Measurements from ENCODE around the gene SNX33. TPM values are rescaled to one million over a fixed set of nuclear protein-coding genes. Genes with fewer than 3 reads are reported as not detected.
"Not testable (repeated sequence)": the region's sequence is repeated elsewhere in the genome, so short reads cannot be mapped to it uniquely, and the experiment has no call there.

SNX33 gene
- total RNA-seq, 2 donors from 2014 or later, result 2.6 to 12.1 TPM

DNA sequence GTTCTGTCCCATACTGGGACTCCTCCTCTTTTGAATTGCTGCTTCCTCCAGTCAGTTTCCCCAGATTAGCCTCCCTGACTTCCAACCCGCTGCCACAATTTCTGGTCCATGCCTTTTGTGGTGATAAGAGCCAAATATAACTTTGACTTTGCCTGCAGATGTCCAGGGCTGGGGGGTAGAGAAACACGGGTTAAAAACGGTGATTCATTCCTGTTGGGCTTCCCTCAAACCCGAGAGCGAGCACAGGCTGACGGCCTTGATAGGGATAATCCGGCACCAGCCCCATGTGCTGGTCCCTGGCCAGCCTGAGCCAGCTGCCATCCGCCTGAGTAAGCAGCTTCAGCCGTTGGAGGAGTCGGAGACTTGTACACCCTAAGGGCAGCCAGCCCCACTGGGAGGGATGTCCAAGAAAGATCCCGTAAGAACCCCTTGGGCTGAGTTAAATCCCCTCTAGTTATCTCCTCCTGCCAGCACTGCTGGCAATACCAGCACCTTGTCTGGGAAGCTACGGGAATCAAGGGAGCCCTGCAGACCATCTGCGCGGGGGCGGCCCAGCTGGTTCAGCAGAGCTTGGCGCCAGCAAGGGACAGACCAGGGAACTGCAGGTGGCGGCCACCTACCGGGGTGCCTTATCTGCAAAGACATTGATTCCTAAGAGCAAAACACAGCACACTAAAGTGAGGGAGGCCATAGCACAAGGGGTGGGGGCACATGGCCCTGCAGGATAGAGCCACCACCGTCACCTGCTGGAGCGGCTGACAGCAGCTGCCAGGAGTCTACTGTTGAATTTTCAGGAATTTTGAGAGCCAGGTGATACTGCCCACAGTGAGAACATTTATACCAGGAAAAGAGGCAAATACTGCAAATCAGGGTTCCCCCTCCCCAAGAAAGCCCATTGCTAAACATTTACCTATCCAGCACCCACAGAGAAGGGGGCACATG lies 46.8 kb downstream of the SNX33 start:
- no peak for ATAC-seq (replicated peaks)
- Mint-ChIP-seq H3K4me1 (peaks cover 4% of the 10 kb centered on the region), H3K4me3 (no peak overlapping the region), H3K9me3 (no peaks in the 10 kb centered on the region), H3K36me3 (ENCODE audit: low read depth) (no peaks in the 10 kb centered on the region), H3K27me3 (peaks cover 19% of the 10 kb centered on the region), H3K27ac (peak overlapping the region; percentile 56)

DNA sequence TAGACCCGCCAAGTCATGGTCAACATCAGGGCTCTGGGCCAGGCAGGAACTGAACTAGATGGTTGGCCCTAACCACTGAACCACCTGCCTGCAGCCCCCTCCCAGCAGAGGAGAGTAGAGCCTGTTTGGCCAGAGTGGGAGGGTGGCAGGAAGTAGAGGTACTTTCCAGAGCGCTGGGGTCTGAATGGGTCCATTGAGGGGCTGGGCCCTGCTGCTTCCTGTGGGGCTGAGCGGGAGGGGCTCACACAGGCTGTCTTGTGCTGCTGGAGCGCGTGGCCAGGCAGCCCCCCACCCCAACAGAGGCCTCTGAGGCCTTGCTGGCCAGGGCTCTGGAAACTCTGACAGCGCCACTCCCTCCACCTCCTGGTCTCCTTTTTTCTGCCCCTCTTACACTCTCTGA lies 47.5 kb downstream of the SNX33 start:
- Mint-ChIP-seq H3K9me3 (no peaks in the 10 kb centered on the region), H3K36me3 (ENCODE audit: low read depth) (no peaks in the 10 kb centered on the region), H3K27ac (peak overlapping the region; percentile 56), H3K27me3 (peaks cover 19% of the 10 kb centered on the region), H3K4me1 (peaks cover 4% of the 10 kb centered on the region), H3K4me3 (no peak overlapping the region)
- ATAC-seq (replicated peaks), result no peak

DNA sequence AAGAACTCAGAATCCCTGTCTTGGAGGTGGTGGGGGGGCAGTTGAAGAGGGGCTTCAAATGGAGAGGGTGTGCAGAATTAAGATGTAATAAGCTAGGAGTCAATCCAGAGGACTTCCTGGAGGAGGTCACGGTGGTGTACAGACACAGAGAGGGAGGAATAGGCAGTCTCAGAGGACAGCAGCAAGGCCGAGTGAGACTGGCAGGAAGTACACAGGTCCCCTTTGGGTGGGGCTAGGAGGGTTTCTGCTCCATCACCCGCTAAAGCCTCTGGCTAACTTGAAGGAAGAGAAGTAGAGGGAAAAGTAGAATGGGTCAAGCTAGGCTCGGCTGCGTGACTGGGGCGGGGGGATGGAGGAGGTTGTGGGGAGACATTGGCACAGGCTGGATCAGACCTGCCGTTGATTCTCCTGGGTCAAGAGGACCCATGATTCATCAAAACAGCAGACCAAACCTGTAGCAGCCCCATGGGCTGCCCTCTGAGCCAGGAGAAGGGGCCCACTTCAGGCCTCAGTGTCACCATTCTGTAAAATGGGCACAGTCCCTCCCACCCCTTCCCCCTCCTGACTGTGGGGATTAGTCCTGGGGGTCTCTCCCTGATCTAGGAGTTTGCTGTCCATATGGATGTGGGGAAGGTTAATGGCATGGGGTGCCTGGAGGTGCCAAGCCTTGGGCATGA lies 48.1 kb downstream of the SNX33 start:
- Mint-ChIP-seq H3K36me3 (ENCODE audit: low read depth) (no peaks in the 10 kb centered on the region), H3K27me3 (peaks cover 19% of the 10 kb centered on the region), H3K27ac (peak overlapping the region; percentile 56), H3K4me3 (no peak overlapping the region), H3K9me3 (no peaks in the 10 kb centered on the region), H3K4me1 (peaks cover 4% of the 10 kb centered on the region)
- ATAC-seq (replicated peaks), result no peak

DNA sequence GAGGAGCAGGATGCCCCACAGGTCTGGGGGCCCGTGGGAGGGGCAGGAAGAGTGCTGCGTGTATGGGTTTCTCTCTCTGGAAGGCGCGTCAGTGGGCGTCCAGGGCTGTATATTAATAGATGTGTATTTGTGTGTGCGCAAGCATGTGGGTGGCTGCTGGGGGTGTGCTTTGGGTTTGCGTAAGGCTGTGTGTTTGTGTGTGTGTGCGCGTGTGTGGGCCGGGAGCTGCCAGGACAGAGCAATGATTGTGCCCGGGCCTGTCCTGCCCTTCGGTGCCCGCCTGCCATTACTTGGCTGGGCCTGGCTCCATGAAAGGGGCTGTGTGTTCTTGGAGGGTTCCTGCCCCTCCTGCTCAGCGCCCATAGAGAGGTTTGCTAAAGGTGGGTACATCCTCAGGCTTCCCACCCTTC lies 48.6 kb downstream of the SNX33 start:
- H3K36me3 Mint-ChIP-seq (ENCODE audit: low read depth), result no peaks in the 10 kb centered on the region
- ATAC-seq (replicated peaks), result peak; percentile 12
- no peaks in the 10 kb centered on the region for H3K9me3 Mint-ChIP-seq
- peak overlapping the region; percentile 56 for H3K27ac Mint-ChIP-seq
- H3K27me3 Mint-ChIP-seq, result peaks cover 19% of the 10 kb centered on the region
- H3K4me3 Mint-ChIP-seq, result no peak overlapping the region
- peaks cover 4% of the 10 kb centered on the region for H3K4me1 Mint-ChIP-seq

DNA sequence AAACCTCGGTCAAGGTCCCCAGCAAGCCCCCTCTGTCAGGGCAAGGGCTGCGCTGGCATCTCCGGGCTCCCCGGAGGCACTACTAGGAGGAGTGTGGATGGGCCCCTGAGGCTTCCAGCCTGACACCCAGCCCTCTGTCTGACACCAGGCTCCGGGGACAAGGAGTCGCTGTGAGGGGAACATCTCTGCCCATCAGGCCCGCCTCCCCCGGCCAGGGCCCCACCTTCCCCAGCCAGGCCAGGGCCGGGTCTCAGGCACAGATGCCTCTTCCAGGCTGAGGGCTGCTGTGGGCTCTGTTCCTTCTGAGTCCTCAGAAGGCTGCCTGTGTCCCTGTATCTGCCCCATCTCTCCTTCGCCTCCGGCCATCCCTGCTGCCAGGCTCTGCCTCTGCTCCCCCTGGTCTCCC lies 49.1 kb downstream of the SNX33 start:
- Mint-ChIP-seq H3K27me3 (peaks cover 19% of the 10 kb centered on the region), H3K27ac (no peak overlapping the region), H3K4me3 (no peak overlapping the region), H3K4me1 (peaks cover 4% of the 10 kb centered on the region), H3K9me3 (no peaks in the 10 kb centered on the region), H3K36me3 (ENCODE audit: low read depth) (no peaks in the 10 kb centered on the region)
- no peak for ATAC-seq (replicated peaks)

DNA sequence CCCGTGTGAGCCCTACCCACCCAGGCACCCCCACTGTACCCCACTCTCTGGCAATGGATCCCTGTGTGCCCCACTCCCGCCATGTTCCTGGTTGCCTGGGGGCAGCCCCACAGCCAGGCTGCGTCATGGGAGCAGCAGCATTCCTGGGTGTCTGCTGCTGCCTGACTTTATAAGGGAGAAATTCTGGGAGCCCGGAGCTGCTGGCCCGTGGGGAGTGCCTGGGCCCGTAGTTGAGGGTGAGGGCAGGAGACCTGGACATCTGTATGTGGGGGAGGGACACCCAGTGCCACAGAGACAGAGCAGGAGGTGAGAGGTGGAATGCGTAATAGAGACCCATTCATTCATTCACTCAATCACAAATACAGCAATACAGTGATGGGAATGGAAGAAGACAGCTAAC lies 49.8 kb downstream of the SNX33 start:
- H3K27me3 Mint-ChIP-seq, result peaks cover 14% of the 10 kb centered on the region
- no peaks in the 10 kb centered on the region for H3K9me3 Mint-ChIP-seq
- no peak for ATAC-seq (replicated peaks)
- H3K4me1 Mint-ChIP-seq, result peaks cover 4% of the 10 kb centered on the region
- H3K27ac Mint-ChIP-seq, result no peak overlapping the region
- H3K4me3 Mint-ChIP-seq, result no peak overlapping the region
- no peaks in the 10 kb centered on the region for H3K36me3 Mint-ChIP-seq (ENCODE audit: low read depth)

DNA sequence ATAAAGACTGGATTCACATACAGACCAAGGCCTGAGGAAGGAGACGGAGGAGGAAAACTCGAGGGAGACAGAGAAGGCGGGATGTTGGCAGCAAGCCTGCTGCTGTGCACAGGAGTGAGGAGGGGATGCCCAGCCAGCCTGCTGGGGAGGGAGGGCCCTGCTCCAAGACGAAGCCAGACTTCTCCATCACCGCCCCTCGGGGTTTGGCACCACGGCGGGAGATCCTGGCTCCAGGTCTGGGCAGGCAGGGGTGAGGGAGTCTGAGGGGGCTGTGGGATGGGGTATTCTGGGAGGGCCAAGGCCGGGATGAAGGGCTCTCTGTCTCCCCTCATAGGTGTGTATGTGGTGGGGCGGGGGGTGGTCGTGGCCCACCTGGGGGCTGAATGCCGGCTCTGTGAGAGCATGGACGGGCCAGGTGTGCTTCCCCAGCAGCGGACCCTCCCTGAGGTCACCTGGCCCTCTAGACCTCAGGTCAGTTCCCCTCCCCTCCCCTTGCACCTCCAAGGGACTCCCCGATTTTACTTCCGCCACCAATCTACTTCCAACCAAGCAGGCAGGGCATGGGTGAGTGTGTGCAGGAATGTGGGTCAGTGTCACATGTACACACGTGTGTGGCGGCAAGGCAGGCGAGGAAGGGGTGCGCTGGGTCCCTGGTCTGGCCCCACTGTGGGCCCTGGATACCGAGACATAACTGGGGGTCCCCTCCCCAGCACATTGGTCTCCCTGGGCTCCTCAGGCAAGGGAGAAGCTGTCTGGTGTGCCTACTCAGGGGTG lies 50.4 kb downstream of the SNX33 start:
- peaks cover 13% of the 10 kb centered on the region for H3K27me3 Mint-ChIP-seq
- not testable (repeated sequence) for H3K9me3 Mint-ChIP-seq; H3K27ac Mint-ChIP-seq; ATAC-seq (replicated peaks); H3K4me3 Mint-ChIP-seq; H3K4me1 Mint-ChIP-seq; H3K36me3 Mint-ChIP-seq (ENCODE audit: low read depth)

DNA sequence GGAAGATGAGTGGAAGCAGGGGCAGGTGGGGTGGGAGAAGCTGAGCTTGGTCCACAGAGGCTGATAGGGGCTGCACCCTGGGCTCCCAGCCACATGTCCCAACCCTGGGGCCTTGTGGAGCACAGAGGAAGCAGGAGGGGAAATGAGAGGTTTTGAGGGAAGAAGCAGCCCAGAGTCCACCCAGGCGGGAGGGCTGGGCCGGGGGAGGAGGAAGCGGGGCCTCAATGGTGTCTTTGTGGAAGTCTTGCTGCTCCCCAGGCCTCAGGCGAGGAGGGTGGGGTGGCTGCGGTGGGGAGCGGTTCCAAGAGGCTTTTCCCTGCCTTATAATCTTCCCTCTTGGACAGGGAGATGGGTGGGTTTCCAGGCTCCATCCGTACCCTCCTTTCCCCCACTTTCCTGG lies 51.8 kb downstream of the SNX33 start:
- not testable (repeated sequence) for H3K9me3 Mint-ChIP-seq; H3K4me3 Mint-ChIP-seq; H3K36me3 Mint-ChIP-seq (ENCODE audit: low read depth); H3K4me1 Mint-ChIP-seq; H3K27ac Mint-ChIP-seq; ATAC-seq (replicated peaks)
- peaks cover 13% of the 10 kb centered on the region for H3K27me3 Mint-ChIP-seq

DNA sequence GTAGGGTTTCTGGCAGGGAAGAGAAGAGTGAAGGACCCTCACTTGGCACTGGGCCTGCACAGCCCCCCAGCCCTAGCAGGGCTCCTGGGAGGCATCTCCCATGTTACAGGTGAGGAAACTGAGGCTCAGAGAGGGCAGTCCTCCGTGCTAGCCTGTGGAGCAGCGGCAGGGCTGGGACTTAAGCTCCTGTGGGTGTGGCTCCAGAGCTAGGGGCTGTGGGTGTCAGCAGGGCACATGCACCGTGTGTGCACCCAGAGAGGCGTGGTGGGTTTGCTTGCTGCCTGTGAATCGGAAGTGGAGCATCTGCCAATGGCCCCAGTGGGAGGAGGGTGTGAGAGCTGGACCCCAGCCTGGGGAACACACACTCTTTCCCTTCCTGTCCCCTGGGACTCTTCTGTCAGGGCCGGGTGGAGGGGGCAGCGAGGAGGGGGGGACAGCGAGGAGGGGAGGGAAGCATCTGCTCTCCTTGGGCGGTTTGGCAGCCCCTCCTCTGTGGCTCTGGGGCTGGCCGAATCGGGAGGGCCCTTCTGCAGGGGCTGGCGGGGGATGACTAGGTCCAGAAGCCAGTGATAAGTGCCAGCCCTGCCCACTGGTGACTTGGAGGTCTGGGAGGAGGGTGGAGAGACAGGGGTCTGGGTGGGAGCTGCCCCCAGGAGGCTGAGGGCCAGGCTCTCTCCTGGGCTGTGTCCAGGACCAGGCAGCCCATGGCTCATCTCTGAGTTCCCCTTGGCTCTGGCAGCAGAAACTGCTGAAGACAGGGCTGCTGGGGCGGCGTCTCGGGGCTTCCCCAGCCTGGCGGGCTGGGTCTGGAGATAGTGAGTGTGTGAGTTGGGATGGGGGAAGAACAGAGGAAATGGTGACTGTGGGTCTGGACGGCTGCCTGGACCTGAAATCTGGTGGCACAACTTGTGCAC lies 52.5 kb downstream of the SNX33 start:
- ATAC-seq (replicated peaks), result peak; percentile 66
- not testable (repeated sequence) for H3K27ac Mint-ChIP-seq; H3K4me3 Mint-ChIP-seq; H3K27me3 Mint-ChIP-seq; H3K36me3 Mint-ChIP-seq (ENCODE audit: low read depth); H3K9me3 Mint-ChIP-seq; H3K4me1 Mint-ChIP-seq

DNA sequence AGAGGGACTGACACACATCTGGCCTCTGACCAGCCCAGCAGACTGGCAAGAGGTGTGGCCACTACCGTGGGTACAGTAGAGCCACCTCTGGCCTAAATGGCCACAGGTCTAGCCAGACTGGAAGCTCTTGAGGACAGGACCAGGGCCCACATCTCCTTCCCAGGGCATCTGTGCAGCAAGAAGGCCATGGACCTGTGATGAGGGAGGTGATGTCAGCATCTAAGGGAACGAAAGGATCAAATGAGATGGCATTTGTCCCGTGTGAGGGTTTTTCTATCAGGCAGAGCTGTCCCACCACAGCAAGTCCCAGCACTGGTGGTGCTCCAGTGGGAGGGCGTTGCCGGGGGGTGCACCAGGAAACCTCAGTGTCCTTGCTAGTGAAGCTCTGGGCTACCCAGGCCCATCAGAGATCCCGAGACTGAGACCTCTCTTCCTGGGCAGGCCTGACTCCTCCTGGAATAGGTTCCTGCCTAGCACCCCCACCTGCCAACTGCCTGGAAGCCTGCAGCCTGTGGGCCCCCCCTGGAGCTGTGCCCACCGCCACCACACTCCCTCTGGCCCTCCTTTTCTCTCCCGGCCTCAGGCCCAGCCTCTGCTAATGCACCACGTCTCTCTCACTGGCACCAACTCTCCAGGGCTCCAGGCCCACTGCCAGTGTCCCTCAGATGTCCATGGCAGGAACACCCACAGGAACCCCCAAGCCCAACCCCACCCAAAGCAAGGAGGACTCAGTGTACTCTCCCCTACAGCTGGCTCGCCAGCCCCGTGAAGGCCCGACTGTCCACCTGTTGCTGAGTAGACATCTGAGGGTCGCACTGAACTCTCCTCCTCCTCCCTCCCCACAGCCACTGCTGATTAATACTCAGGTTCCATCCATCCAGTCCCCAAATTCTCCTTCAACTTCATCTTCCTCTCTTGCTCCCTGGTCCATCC lies 53.6 kb downstream of the SNX33 start:
- H3K4me1 Mint-ChIP-seq; H3K36me3 Mint-ChIP-seq (ENCODE audit: low read depth); H3K4me3 Mint-ChIP-seq; H3K9me3 Mint-ChIP-seq; ATAC-seq (replicated peaks); H3K27me3 Mint-ChIP-seq: not testable (repeated sequence)
- peak overlapping the region; percentile 25 for H3K27ac Mint-ChIP-seq

DNA sequence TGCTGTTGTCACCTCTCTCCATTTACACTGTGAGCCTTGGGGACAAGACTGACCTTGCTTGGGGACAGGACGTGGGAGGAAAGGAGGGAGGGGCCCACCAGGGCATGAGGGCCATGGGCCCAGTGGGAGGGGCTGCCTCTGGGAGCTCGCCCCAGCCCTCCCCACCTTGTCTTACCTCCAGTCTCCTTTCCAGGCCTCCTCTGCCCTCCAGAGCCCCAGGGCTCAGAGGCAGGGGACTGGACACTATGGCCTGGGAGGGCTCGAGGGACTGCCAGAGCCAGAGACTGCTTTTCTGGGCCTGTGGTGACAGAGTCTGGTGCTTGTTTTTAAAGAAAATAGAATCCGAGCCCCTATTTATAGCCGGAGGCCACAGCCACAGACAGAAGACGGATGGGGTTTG lies 54.7 kb downstream of the SNX33 start:
- Mint-ChIP-seq H3K4me1 (no peaks in the 10 kb centered on the region), H3K9me3 (no peaks in the 10 kb centered on the region), H3K36me3 (ENCODE audit: low read depth) (no peaks in the 10 kb centered on the region), H3K27ac (peak overlapping the region; percentile 25), H3K4me3 (no peak overlapping the region), H3K27me3 (peaks cover 4% of the 10 kb centered on the region)
- ATAC-seq (replicated peaks), result no peak

DNA sequence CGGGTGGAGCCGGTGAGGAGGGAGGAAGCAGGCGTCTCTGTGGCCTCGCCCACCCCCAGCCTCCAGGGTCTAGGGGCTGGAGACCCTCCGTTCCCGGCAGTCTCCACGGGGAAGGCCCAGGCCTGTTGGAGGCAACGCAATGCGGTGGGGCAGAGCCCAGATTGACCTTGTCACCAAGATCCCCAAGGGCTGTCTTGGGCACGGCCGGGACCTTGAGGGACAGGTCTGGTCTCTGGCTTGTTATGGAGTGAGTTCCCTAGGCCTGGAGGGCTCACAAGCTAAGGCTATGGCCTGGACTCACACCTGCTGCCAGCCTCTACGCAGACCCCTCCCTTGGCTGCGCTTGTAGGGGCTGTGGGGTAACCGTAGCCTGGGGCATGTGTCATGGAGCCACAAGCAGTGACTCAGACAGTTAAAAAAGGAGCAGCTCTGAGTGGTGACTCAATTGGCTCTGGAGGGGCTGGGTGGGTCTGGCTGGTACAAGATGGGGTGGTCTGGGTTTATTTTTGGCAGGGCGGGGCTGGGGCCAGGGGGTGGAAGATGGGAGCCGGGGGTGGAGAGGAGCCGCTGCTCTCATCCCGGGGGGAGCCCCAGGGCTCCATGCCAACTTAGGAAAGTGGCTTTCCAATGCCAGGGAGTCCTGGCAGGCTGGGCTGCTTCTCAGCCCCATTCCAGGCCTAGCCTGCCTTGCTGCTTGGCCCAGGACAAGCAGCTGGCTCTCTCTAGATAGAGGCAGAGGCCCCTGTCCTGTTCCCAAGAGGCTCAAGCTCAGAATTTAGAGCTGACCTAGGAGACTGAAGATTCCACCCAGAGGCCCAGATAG lies 55.9 kb downstream of the SNX33 start:
- peak; percentile 47 for ATAC-seq (replicated peaks)
- H3K4me1 Mint-ChIP-seq; H3K27ac Mint-ChIP-seq; H3K27me3 Mint-ChIP-seq; H3K4me3 Mint-ChIP-seq; H3K9me3 Mint-ChIP-seq; H3K36me3 Mint-ChIP-seq (ENCODE audit: low read depth): not testable (repeated sequence)

Measured in activated T-helper 17 cell treated with anti-CD3 and anti-CD28 coated beads, Interleukin-2, amount 50 U/mL, for 72 hours (primary cell).